Measurements from ENCODE around the gene STAT2. TPM values are rescaled to one million over a fixed set of nuclear protein-coding genes. Genes with fewer than 3 reads are reported as not detected.

Gene STAT2
- total and polyA plus RNA-seq, 10 of the 15 experiments (the other 5 are each of a cell fraction or from before 2014, with no cell fraction given): 16.9 to 106 (median 77.9) TPM

DNA sequence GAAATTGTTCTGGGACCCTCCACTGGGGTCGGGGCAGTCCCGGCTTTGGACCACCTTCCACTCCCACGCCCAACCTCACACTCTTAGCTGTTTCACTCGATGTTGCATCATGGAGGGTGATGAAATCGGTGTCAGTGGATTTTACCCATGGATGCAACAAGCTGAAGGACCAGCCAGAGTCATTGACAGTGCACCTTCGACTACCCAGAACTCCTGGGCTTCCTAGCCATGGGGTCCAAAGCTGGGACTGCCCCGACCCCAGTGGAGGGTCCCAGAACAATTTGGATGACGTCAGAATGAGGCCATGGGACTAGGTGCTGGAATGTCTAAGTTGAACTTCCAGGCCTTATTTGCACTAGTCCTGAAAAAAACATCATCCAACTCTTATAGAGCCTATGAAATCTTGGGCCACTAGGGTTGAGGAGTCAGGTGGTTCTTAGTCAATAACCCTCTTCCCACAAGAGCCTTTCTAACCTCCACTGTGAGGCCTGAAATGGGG is 22.1 kb downstream of the STAT2 start:
- Histone ChIP-seq H3K4me3 (no peak overlapping the region), H3K4me1 (ENCODE audit: control insufficient read depth, insufficient read depth, low read length) (peaks cover 26% of the 10 kb centered on the region), H3K27ac (ENCODE audit: control insufficient read depth, insufficient read depth) (peak overlapping the region; percentile 89), H3K79me2 (ENCODE audit: control insufficient read depth, insufficient read depth, low read length) (peaks cover 9% of the 10 kb centered on the region), H3K27me3 (replicated peaks in 1 of 2; ENCODE audit: control insufficient read depth in 2 of 2, insufficient read depth in 2 of 2, low read length in 1 of 2) (no peaks in the 10 kb centered on the region), H3K4me2 (ENCODE audit: control insufficient read depth, insufficient read depth) (peak overlapping the region; percentile 34), H3K9me3 (replicated peaks; ENCODE audit: control insufficient read depth, insufficient read depth, low read length) (no peaks in the 10 kb centered on the region), H3K36me3 (ENCODE audit: control insufficient read depth in 2 of 2, insufficient read depth in 2 of 2, low read length in 1 of 2) (peaks cover 0 to 8% of the 10 kb centered on the region in 2 experiments; a peak in 2 of 4 replicates), H4K20me1 (ENCODE audit: control insufficient read depth, insufficient read depth) (no peaks in the 10 kb centered on the region), H3K9ac (ENCODE audit: control insufficient read depth, insufficient read depth, low read length) (no peak overlapping the region), H2AFZ (ENCODE audit: control insufficient read depth, low read depth, low read length) (peak overlapping the region; percentile 37; the same call in 1 of the 2 replicates)
- intact Hi-C loops (cut with micrococcal nuclease; ENCODE audit: unreplicated experiment): no loop called here
- RAD21 ChIA-PET (ENCODE audit: unreplicated experiment): interaction anchor here (0.7 to 4.6 kb wide), 6 partner anchors 21 to 126 kb away, joined by 3 to 47 read pairs (median 6); partner anchors contain the start of genes CNPY2 and STAT2
- FAIRE-seq: no peak
- TF ChIP-seq, protein P1, sequence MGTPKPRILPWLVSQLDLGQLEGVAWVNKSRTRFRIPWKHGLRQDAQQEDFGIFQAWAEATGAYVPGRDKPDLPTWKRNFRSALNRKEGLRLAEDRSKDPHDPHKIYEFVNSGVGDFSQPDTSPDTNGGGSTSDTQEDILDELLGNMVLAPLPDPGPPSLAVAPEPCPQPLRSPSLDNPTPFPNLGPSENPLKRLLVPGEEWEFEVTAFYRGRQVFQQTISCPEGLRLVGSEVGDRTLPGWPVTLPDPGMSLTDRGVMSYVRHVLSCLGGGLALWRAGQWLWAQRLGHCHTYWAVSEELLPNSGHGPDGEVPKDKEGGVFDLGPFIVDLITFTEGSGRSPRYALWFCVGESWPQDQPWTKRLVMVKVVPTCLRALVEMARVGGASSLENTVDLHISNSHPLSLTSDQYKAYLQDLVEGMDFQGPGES (IDR thresholded peaks at IDR 0.05): no peak
- SMC1A ChIA-PET (ENCODE audit: uncharacterized antibody, unreplicated experiment): interaction anchor here (1.7 to 2.9 kb wide), 4 partner anchors 8 to 126 kb away, joined by 5 to 28 read pairs (median 9); partner anchors contain the start of gene STAT2
- 97% methylated on average over 8 of the region's 8 CpGs for WGBS (ENCODE audit: insufficient coverage, insufficient replicate concordance, low lambda C conversion rate, missing lambda C conversion rate)
- POLR2A ChIA-PET: interaction anchor here (0.6 to 11.4 kb wide), 11 partner anchors 11 to 1176 kb away, joined by 3 to 140 read pairs (median 4); partner anchors contain the start of genes ANKRD52, APOF, CNPY2 and PA2G4
- no TSS peak for BruUV-seq (replicated peaks)
- in situ Hi-C loops (cut with MboI): no loop called here
- no peak for DNase-seq (ENCODE audit: low read depth, low spot score)
- ATAC-seq: no peak
- CTCF ChIA-PET: interaction anchor here (0.5 to 3.6 kb wide), 7 partner anchors 21 to 296 kb away, joined by 3 to 21 read pairs (median 3); partner anchors contain the start of genes APOF, RNF41 and STAT2

All from GM12878 (cell line).